SKM-1 treated with dmso at 0.1 percent for 144 hours (cell line): Measurements from ENCODE around the gene COL12A1.

Experiments
- DNase-seq: peaks from one replicate; lab custom pipeline; 2025; ENCODE audit not compliant: unreplicated experiment; lab: John Stamatoyannopoulos, UW

The COL12A1 gene

DNA sequence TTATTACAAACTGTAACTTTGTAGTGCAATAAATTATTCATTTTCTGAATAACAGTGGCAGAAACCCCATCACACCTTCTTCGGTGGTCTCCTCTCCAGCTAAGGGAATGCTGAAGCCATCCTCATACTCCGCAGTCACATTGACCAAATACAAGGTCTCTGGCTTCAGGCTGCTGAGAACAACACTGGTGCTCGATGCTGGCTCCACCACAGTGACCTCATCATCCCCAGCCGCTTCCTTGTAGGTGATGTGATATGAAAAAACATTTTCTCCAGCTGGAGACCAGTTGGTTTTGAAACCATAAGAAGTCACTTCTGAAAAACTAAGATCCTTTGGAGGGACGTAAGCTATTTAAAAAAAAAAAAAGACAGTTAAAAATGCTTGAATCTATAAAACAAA, 25.0 kb downstream of the COL12A1 start:
- no peak for DNase-seq

DNA sequence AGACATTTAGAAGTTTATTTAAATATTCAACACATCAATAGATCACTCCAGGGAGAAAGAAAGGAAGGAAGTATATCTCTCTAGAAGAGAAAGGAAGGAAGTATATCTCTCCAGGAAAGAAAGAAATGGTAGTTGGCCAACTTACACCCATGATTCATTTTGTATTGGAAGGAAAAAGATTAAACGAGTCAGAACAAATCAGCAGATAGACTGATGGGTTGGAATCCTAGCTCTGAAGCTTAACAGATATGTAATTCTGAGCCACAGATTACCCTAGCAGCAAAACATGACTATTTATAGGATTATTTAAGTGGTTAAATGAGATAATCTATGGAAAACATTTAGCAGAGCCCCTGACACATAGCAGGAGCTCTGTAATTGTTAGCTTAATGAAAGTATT, 27.1 kb downstream of the COL12A1 start:
- DNase-seq: no peak

DNA sequence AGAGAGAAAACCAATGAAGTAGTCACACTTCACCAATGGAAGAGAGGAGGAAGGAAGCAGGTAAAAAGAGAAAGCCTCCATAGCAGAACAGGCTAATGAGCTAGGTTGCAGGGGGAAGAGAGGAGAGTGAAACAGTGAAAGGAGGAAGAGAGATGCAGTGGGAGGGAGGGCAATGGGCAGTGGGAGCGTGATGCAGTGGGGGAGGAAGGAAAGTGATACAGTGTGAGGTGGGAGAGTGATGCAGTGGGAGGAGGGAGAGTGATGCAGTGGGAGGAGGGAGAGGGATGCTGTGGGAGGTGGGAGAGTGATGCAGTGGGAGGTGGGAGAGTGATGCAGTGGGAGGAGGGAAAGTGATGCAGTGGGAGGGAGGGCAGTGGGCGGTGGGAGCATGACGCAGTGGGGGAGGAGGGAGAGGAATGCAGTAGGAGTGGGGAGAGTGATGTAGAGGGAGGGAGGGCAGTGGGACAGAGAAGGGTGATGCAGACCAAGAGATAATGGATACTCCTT, 29.7 kb downstream of the COL12A1 start:
- DNase-seq: no peak

DNA sequence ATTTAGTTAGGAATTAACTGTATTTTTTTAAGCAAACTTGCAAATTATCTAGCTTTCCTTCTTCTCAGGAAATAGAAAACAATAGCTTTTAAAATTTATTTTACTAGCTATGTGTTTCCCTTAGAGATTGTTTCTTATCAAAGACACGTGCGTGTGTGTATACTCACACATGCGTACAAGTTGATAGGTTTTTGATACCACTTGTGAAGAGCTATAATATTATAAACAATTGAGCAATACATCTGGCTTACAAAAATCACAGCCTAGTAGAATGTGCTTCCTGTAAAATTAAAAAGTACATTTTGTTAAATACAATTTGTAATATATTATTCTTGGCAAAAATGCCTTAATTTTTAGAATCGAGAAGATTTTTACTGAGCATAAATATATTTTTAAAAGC, 33.9 kb downstream of the COL12A1 start:
- DNase-seq: no peak

DNA sequence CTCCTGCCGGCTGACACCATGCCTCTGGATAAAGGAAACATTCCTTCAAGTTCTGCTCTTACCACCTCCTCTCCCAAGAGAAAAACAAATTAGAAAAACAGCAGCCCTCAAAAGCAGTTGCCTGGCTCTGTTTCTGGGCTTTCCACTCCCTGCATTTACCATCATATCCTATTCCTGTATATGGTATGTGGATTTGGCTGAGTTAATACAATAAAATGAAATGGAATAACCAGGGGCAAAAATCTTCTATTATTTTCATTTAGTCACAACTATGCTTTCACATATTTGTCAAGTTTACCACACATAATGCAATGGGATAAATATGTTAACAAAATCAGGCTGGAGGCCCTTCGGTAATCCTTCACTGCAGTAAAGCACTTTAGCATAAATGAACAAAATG, 34.3 kb downstream of the COL12A1 start:
- DNase-seq: no peak

DNA sequence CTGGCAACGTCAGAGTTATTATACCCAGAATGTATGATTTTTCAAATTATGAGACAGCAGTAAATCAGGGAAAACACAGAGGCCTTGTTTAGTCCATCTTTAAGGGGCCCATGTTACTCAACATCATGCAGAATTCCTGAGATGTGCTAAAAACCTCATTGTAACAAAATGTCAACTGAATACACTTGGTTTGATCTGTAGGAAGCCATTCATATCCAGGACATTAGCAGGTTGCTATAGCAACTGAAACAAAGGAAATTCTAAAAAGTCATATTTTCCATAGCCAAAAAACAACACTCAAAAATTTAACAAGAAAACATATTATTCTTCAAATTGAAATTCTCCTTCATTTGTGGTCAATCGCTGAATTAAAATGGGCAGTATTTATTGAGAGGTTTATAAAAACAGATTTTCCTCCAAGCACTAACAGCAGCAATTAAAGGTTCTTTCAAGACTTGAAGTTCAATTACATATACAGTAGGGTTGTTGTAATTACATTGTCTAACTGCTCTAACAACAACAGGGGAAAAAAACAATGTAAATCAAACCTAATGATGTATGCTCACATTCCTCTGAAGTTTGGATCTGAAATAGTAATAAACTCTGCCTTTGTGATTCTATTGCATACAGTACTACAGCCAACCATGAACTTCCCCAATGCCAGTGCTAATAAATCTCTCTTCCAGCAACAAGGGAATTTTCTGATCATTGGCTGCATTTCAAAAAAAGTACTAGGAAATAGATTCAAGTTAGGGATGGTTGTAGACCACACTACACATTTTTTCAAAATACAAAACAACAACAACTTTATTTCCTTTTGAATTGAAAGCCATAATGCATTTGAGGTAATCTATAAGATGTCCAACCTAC, 34.9 kb downstream of the COL12A1 start:
- DNase-seq: no peak

DNA sequence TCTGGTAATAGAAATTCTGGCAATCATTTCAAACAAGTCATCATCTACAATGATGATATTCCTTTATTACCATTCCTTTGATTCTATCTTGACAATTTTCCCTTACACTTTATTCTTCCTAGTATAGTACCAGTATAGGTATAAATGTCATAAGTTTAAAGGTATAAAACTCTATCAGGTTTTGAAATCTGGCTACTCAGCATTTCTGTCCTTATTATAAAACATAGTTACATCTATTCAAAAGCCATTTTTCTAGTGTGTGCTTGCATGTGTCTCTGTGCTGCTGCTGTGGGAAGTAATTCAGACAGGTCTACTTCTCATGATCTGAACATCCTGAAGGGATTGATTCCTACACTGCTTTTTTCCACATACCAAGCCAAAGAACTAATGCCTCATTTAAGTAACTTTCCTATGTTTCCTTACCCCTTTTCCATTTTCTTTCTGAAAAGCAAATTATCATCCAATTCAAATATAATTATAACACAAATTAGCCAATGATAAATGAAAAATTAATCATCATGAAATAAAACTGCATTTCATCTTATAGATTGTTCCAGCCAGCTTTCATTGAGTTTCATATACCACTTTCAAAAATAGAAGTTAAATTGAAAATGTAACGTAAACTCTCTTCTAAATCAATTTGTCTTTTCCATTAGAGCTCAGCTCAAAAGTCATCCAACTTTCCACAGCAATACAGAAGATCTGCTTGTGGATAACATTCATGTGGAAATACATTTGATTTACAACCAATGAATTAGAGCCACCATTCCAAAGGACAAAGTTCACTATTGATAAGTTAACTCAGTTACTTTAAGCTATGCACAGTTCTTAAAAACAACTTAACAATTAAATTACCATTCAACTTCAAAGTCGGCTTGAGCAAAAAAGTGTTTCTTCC, 35.9 kb downstream of the COL12A1 start:
- no peak for DNase-seq

DNA sequence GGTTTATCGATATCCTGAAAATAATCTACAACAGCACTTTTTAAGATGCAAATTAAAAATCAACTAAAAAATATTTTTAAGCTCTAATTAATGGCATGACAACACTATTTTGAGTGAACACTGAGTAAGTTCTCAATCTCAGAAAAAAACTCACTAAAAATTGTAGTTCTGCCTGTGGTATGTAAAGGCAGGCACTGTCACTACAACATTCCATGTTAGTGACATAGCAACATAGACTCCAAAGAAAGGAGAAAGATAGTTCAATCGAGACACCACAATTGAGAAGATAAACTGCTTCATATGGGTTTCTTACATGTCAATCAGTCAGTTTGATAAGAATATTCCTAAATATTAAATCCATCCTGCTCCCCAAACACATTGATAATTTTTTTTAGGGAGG, 38.0 kb downstream of the COL12A1 start:
- DNase-seq: no peak

DNA sequence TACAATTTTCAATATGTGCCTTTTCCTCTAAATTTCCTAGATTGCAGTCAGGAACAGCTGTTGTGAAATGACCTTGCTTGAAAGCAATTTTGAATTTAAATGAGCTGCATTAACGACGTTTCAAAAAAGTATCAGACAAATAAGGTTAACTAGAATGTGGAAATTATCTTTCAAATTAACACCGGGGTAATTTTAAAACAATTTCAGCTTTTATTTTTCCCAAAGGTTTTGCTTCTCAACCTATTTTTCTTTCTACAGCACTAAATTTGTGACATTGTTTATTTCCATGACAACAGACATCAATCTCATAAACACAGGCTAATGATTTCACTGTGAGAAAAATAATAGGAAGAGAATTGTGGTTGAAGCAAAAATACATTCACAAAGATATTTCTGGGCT, 38.5 kb downstream of the COL12A1 start:
- DNase-seq: no peak

DNA sequence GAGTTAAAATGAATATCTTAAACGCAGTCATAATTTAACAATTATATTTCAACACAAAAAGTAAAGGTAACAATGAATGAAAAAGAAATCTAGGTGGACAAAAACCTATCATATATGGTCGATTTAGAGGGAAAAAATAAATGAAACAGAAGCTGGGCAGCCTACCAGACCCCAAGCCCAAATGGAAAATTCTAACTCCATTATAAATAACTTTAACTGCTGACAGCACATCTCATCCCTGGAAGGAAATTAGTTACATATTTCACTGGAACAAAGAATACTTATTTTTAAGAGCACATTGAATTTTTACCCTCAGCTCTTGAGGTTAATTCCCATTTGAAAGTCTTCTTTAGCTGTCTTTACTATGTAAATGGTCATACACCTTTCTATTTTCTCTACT, 39.1 kb downstream of the COL12A1 start:
- no peak for DNase-seq

DNA sequence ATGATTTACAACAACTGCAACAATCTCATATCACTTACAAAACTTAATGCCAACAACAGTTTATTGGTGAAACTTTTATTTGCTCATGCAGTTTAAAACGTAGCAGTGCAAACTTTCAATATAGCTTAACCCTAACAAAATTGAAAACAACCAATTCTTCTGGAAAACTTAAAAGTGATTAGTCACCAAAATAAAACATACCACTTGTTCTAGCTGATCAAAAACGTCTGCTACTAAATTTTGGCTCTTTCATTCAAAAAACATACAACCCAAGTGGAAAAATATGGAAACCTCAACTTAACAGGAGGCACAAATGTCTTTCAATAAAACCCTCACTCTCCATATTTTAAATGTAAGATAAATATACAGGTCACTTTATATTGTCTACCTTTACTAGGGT, 39.6 kb downstream of the COL12A1 start:
- no peak for DNase-seq

DNA sequence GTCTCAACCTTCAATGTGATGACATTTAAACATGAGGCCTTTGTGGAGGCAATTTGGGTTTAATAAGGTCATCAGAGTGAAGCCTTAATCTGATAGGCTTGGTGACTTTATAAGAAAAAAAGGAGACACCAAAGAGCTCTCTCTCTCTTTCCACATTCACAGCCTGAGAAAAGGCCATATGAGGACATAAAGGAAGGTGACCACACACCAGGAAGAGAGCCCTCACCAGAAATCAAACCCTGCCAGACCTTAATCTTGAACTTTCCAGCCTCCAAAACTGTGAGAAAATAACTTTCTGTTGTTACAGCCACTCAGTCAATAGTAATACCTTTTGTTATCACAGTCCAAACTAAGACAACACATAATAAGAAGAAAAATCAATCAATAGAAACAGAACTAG, 47.7 kb downstream of the COL12A1 start:
- DNase-seq: no peak

DNA sequence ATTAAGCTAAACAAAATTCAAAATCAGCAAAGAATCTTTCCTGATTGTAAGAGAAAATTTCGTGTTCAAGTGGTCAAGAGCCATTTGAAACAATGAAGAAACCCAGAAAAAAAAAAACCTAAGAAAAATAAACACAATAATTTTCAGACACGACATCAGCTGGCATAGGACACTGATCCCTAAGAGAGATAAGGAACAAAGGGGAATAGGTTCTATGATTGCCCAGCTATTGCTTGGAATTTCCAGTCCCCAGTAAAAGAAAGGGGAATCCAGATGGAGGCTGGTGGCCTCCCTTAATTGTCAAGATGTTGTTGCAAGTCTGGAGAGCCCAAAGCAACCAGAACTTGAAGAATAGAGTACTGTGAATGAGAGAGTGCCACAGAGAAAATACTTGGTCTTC, 48.5 kb downstream of the COL12A1 start:
- DNase-seq: no peak

DNA sequence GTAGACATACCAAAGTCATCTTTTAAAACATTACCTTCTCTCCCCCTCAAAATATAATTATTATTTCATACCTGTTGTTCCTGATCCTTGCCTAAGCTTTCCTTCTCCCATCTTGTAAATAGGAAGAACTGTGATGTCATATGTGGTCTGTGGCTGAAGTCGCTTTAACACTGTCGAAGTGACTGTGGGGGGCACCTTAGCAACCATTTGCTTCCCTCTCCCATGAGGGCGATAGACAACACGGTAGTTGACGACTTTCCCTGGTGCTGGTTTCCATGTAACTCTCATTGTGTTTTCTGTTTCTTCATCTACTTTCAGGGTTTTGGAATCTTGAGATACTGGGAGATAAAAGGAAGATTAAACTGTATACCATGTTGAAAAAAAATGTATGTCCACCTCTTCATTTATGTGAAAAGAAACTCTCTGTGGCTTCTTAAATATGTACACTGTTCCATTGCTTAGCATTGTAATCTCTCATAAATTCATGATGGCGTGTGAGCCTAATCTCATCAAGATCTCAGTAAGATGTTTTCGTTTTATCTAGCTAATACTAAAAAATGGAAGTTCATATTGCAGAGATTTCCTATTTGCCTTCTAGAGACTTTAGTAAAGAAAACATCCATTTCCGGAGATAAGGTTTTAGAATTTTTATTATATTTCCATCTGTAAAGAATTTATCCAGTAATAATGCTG, 49.5 kb downstream of the COL12A1 start:
- no peak for DNase-seq

DNA sequence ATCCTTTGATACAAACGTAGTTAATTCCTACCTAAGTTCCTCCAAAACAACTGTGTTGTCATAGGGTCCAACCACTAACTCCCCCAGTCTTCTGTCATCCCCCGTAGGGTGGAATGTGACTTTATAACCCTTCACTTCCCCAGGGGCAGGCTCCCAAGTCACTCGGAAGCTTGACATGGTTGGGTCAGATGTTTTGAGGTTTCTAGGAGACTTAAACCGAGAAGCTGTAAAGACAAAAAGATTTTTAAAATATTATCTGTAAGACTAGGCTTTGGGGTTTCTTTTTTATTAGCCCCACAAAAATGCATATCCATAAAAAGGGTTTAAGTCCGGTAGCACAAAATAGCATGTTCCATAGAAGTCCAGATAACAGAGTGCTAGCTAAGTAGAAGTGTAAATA, 50.2 kb downstream of the COL12A1 start:
- no peak for DNase-seq

DNA sequence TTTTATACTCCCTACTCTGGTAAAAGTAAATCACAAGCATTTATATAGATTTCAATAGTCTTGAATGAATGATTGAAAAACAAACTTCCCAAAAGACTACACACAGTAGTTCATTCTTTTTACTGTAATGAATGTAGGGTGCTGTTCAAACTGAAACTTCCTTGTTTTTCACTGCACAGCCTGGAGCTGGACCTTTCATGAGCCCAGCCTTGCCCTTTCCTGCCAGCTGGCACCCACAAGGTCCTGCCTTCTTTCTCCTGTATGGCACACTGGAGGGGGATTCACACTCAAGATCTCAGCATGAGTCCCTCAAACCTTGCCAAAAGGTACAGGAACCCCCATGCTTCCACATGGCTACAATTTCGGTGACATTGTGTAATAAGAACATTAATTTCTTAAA, 50.9 kb downstream of the COL12A1 start:
- DNase-seq: no peak

DNA sequence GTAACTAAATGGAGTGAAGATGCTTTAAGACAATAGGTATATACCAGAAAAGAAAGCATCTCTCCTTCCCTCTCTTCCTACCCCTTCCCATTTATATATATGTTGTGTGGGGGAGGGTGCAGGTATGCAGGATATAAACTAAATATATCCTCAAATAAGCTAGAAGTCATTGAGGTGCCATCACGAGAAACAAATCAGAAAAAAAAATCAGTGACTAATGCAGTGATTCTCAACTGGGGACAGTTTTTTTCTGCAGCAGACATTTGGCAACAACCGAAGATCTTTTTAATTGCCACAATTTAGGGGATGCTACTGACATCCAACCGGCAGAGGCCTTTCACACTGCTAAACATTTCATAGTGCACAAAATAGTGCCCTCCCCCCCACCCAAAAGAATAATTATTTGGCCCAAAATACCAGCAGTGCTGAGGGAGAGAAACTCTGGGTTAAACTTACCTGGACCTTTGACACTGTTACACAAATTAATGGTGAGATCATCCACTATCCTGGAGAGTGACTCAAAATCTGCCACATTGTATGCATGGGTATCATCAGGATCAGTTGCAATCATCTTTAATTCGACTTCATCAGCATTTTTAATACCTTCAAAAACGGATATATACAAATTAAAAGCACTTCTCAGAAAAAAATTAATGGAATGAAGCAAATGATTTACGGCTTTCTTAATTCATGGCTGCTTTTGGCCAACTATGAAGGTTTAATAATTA, 55.0 kb downstream of the COL12A1 start:
- no peak for DNase-seq

DNA sequence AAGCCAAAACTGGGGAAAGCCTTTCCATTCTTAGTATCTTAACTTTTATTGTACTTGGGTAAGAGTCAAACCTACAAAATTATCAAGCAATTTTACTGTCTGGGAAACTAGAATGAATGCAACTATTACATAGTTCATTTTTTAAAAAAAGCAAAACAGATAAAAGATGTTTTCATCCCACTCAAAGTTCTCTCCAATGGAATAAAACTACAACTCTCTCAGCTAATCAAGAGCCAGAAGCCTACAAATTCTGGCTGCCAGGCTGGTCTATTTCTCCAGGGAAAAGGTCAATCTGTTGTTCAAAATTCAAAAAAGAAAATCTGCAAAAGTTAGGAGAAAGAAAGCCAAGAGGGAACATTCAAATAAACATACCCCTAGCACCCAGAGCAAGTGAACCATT, 56.2 kb downstream of the COL12A1 start:
- DNase-seq: no peak

DNA sequence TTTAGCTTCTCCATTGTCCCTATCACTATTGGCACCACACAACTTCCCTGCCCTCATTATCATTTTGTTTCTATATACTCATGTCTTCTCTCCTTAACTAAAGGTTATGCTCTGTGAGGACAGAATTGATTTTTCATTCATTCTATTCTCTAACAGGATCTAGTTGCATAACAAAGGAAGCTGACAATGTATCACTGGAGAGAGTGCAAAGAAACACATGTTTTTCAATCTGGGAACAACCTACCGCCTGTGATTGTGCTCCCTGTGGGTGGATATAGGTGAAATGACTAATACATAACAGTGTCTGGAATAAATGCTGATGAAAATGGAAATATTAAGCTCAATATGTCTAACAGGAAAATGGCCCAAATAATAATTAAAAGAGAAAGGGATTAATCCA, 56.6 kb downstream of the COL12A1 start:
- no peak for DNase-seq

DNA sequence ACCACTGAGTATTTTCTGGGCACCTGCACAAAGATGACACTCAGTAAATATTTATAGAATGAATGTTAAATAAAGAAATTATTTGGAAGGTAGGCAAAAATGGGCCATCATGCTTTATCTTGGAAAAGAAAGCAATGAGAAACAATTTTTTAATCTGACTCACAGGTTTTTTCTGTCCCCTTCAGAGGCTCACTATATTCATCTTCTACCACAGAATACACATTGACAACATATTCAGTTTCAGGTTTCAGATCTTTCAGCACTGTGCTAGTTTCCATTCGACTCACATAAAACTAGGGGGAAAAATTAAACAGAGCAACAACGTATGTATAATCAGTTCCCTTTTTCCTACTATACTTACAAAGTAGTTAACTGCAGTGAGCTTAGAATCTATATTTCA, 58.3 kb downstream of the COL12A1 start:
- no peak for DNase-seq

DNA sequence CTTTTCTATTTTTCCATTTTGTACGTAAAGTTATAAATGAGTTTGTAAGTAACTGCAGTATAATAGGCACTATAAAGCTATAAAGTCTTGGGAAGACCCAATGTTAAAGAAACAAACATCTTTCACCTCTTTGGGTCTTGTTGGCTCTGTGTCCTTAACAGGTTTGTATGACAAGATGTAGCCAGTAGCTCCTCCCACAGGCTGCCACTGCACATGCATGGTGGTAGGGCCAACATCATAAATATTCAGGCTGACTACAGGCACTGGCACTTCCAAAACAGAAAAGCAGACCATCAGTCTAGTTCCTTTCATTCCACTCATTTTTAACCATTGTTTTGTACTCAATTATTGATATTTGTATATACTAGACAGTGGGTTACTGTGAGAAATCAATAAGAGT, 59.9 kb downstream of the COL12A1 start:
- DNase-seq: no peak
